ENCODE data around the gene STX1B. TPM values are rescaled to one million over a fixed set of nuclear protein-coding genes. Genes with fewer than 3 reads are reported as not detected.
"Not testable (repeated sequence)": the region's sequence is repeated elsewhere in the genome, so short reads cannot be mapped to it uniquely, and the experiment has no call there.

Gene STX1B
- 1.0 and 2.1 TPM in 2 replicates for total RNA-seq (2014; rRNA removed; shearing (Covaris generic))
- 0.27 and 0.43 TPM in 2 replicates for polyA plus RNA-seq (2015; cell fraction: cytosol; rRNA removed)
- 4.4 and 4.6 TPM in 2 replicates for polyA plus RNA-seq (2015; cell fraction: nucleus; rRNA removed)

DNA sequence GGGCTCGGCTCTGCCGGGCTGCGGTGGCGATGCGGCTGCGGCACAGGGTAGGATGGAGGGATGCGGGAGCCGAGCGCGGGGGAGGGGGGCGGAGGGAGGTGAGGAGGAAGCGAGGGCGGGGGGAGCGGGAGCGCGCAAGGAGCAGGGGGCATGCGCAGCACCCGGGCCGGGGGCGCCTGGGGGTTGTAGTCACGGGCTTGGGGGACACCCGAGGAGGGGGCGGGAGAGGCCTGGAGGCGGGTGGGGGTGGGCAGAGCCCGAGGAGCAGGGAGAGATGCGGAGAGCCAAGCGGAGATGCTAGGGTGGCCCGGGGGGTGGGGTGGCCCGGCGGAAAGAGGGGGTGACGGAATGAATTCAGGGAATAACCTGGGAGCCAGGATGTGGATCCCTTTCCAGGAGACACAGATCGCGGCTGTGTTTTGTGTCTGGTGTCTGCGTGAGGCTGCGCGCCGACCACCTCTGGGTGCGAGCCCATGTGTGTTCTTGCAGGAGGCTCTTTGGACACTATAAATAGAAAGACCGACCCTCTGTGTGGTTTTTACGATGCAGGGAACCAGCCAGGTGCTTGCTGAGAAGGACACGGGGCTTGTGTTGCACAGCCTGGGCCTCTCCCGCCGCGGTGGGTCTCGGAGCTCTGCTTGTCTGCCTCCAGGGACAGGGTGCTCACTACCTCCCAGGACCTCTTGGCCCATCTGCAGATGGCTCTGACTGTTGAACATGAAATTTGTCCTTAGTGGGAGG, at the start of gene STX1B:
STX1B (minus strand) TSS at position 54 of the 741 bp plus-strand sequence. CDS start 242 bp downstream, outside the sequence.
- DNase-seq (ENCODE audit: low read depth): no peak

DNA sequence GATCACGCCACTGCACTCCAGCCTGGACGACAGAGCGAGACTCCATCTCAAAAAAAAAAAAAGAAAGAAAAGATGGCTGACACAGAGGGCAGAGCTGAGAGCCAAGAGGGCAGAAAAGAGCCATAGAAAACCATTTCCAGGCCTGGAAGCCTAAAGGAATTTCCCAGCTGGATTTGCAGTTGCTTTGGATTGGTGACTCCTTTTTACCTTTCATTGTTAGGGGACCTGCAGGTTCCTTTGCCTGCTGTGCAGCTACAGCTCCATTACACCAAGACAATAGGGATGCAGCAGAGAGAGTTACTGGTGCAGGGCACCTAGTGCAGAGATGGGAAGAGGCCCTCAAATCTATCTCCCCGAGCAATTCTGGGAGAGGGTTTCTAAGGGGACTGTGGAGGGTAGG, 45.2 kb upstream of the STX1B start:
- DNase-seq (ENCODE audit: low read depth): no peak

DNA sequence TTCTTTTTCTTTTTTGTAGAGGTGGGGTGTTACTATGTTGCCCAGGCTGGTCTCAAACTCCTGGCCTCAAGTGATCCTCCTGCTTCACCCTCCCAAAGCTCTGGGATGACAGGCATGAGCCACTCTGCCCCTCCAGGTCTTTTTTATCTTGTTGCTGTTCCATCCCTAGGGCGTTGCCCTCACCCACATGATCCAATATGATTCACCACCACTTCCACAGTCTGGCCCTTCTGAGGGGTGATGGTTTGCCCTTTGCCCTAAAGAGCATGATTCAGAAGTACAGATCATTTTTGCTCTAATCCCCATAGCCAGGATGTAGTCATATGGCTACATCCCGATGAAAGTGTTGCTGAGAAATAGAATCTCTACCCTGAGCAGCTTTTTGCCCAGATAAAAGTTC, 41.7 kb upstream of the STX1B start:
- DNase-seq (ENCODE audit: low read depth): peak; percentile 98

DNA sequence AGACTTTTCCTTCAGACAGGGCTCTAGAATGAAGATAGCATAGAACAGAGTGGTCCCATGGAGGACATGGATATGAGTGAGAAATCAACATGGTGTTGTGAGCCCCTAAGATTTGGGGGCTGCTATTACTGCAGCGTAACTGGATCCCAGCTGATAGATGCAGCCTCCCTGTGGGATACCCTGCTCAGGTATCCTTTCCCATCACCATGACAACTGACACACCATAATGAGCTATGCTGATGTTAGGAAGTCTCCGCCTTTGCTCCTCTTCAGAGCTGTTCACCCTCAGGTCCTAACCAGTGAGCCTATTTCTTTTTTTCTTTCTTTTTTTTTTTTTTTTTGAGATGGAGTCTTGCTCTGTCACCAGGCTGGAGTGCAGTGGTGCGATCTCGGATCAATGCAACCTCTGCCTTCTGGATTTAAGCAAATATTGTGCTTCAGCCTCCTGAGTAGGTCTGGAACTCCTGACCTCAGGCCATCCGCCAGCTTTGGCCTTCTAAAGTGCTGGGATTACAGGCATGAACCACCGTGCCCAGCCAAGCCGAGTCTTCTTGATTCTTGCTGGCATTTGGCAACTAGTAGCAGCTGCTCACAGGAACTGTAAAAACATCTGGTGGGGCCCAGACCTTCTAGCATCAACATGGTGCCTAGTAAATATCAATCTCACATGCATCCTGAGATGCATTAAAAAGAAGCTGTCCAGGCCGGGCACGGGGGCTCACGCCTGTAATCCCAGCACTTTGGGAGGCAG, 40.0 kb upstream of the STX1B start:
- DNase-seq (ENCODE audit: low read depth): no peak

DNA sequence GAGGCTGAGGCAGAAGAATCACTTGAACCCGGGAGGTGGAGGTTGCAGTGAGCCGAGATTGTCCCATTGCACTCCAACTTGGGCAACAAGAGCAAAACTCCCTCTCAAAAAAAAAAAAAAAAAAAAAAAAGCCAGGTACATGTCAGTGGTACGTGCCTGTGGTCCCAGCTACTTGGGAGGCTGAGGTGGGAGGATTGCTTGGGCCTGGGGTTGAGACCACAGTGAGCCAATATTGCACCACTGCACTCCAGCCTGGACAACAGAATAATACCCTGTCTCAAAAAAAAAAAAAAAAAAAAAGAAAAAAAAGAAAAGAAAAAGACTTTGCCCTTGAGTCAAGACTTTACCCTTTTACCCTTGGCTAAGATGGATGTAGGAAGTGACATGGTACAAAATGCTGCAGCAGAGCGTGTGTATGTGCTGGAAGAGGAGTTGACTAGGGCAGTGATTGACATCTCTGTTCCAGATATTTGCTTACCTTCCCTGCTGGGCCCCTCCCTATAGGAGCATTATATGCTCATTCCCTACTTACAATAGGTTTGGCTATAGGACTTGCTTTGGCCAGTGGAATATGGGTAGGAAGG, 33.6 kb upstream of the STX1B start:
- no peak for DNase-seq (ENCODE audit: low read depth)

DNA sequence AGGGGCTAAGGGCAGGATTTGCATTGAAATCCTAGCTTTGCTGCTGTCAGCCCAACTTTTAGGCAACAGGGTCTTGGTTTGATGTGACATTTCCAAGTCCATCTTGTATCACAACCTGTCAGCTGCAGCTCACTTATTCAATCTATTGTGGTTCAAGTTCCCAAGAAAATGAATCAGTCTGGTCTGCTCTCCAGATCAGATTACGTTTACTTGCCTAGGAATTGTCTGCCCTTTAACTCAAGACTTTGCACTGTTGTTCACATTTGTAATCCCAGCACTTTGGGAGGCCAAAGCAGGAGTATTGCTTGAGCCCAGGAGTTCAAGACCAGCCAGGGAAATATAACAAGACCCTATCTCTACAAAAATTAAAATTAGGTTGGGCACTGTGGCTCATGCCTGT, 32.9 kb upstream of the STX1B start:
- DNase-seq (ENCODE audit: low read depth): no peak

DNA sequence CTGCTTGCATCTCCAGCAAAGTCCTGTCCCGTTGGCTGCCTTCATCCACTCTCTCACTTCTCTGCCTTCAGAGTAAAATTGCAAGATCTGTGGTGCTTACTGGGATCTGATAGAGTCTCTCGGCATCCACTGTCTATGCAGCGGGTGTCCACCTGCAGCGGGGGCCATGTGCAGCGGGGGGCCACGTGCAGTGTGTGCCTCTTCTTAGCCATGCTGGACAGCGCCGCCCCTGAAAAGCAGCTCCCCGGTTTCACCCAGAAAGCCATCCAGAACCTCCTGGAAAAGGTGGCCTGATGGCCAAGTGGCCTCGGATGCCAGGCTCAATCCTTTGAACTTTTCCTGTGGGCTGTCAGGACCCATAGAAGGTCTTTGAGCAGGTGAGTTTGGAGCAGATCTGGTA, 32.4 kb upstream of the STX1B start:
- no peak for DNase-seq (ENCODE audit: low read depth)

DNA sequence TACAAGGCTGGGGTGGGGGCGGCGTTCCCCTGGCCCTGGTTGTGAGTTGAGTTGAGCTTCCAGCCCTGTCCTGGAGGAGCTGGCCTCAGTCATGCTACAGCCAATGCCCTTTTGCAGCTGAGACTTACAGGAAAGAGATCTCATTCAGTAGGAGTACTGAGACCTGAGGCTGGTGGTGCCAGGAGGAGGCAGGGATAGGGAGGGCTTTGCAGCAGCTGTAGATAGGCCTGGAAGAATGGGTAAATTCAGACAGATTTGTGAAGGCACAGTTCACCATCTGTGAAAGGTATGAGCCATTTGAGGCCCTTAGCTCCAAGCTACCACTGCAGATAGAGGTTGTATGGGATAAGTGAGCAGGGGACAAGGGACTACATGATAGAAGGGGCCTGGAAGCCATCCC, 28.6 kb upstream of the STX1B start:
- no peak for DNase-seq (ENCODE audit: low read depth)

DNA sequence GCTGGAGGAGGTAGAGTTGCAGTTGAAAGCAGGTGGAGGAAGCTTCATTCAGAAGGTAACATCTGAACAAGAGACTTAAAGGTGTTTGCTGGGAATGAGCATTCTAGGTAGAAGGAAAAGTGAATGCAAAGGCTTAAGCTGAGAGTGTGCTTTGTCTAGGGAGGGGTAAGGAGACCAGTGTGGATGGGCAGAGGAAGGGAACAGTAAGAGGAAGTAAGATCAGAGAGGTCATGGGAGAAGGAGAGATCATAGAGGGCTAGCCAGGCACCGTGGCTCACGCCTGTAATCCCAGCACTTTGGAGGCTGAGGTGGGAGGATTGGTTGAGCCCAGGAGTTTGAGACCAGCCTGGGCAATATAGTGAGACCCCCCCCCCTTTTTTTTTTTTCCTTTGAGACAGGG, 26.3 kb upstream of the STX1B start:
- no peak for DNase-seq (ENCODE audit: low read depth)

DNA sequence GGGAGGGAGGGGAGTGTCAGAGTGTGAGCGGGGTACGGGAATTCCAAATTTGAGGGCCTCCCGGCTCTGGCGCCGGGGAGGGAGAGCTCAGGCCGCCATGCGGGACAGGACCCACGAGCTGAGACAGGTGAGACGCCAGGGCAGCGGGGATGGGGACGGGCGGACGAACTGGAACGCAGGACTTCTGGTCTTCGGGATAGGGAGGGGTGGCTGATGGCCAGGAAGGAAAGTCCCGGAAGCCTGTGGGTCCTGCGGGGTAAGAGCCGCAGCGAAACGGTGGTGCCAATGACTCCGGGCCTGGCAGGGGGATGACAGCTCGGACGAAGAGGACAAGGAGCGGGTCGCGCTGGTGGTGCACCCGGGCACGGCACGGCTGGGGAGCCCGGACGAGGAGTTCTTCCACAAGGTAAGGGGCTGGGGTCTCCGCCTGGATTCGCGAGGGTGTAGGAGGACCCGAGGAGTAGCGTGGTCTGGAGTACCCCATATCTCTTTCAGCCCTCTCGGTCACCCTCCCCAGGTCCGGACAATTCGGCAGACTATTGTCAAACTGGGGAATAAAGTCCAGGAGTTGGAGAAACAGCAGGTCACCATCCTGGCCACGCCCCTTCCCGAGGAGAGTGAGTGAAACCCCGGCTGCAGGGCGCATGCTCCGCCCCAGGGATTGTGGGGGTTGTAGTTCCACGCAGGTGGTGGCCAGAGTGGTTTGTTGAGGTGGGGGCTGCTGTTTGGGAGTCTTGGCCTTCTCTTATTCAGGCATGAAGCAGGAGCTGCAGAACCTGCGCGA, 23.5 kb upstream of the STX1B start:
- DNase-seq (ENCODE audit: low read depth): peak; percentile 74

DNA sequence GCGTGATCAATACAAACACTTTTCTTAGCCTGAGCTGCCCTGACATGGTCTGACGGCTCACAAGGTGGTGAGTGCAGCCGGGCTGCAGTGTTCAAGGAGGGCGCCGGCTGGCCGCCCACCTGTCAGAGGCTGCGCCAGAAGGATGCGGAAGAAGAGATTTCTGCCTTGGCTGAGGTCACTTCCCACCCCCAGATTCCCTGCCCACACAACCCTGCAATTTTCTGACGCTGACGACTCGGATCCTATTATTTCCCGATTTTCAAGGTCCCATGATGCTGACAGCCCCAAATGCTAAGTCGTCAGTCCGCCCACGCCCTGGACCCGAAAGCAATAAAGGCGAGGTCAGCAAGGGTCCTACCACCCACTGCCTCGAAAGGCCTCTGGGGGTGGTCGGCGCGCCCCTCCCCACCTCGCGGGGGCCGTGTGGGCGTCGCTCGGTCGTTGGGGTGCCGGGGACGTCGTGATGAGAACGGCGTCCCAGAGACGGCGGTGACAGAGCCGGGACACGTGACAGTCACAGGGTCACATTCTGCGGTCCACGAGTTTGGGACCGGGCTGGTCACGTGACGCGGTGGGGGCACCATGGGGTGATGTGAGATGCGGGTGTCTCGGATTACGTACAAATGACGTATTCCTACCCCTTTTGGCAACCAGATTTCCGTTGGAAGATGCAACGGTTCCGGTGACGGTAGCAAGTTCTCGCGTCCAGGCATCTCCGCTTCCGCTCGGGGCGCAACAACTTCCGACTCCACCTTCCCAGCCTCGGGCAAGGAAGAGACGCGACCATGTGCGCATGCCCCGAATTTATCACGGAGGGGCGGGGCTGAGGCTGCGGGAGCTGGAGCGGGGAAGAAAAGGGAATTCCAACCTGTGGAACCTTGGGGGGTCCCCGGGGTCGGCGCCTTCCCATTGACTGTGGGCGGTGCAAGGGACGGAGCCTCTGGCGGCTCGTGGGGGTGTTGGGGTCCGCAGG, 22.6 kb upstream of the STX1B start, which contains the start of gene STX4:
STX4 (plus strand) TSS at position 823 of the 973 bp plus-strand sequence. CDS start 248 bp downstream, outside the sequence.
- DNase-seq (ENCODE audit: low read depth): peak; percentile 98

DNA sequence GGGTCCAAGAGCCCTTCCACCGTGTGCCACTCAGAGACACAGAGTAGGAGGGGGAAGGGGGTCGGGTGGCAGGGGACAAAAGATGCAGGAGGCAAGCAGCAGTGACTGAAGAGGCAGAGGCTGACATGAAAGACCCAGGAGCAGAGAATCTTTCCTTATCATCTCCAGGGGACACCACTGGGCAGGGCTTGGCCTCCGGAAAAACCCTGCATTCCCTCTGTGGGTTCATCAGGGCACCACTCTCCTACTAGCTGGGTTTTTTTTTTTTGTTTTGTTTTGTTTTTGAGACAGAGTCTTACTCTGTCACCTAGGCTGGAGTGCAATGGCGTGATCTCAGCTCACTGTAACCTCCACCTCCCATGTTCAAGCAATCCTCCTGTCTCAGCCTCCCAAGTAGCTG, 20.8 kb upstream of the STX1B start:
- no peak for DNase-seq (ENCODE audit: low read depth)

DNA sequence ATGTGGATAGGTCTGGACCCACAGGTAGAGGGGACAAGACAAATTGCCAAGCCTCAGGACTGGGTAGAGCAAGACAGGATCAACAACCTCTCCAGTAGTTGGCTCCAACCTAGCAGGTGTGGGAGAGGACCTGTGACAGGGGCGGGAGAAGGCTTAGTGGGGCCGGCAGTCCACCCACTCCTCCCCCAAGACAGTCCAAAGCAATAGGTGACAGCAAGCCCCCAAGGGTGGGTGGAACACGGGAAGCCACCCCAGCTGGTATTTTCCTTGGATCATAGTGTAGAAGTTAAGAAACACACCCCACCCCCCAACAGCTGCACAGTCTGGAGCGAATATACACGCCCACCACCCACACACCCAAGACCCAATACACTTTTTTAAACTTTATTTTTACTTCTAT, 18.8 kb upstream of the STX1B start:
- DNase-seq (ENCODE audit: low read depth): no peak

DNA sequence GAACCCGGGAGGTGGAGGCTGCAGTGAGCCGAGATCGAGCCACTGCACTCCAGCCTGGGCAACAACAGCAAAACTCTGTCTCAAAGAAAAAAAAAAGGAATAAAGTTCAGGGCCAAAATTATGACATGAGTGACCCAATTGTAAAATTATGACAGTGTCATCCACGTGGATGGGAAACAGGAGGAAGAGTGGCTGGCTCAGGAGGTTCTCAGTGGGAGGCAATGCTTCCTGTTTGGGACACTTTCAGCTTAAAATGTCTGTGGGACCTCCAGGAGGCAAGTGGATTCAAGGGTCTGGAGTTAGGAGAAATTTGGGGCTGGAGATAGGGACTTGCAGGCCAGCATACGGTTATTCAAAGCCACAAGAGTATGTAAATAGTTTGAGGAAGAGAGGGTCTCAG, 14.9 kb upstream of the STX1B start:
- no peak for DNase-seq (ENCODE audit: low read depth)

DNA sequence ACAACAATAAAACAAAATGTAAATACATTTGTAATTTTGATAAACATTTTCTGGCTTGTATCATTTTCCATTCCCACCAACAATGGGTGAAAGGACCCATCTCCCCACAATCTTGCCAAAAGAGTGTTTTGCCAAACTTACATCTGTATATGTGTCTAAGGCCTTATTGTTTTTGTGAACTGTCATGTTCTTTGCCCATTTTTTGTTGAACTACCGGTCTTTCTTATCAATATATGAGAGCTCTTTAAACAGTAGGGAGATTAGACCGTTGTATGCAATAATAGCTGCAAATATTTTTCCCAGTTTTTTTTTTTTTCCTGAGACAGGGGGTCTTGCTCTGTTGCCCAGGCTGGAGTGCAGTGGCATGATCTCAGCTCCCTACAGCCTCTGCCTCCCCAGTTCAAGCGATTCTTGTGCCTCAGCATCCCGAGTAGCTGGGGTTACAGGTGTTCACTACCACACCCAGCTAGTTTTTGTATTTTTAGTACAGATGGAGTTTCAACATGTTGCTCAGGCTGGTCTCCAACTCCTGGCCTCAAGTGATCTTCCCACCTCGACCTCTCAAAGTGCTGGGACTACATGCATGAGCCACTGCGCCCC, 13.3 kb upstream of the STX1B start:
- no peak for DNase-seq (ENCODE audit: low read depth)

DNA sequence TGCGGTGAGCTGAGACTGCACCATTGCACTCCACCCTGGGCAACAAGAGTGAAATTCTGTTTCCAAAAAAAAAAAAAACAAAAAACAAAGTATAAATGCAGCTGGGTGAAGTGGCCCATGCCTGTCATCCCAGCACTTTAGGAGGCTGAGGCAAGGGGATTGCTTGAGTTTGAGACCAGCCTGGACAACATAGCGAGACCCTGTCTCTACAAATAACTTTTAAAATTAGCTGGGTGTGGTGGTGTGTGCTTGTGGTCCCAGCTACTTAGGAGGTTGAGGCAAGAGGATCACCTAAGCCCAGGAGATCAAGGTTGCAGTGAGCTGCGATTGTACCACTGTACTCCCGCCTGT, 12.8 kb upstream of the STX1B start:
- DNase-seq (ENCODE audit: low read depth): no peak

DNA sequence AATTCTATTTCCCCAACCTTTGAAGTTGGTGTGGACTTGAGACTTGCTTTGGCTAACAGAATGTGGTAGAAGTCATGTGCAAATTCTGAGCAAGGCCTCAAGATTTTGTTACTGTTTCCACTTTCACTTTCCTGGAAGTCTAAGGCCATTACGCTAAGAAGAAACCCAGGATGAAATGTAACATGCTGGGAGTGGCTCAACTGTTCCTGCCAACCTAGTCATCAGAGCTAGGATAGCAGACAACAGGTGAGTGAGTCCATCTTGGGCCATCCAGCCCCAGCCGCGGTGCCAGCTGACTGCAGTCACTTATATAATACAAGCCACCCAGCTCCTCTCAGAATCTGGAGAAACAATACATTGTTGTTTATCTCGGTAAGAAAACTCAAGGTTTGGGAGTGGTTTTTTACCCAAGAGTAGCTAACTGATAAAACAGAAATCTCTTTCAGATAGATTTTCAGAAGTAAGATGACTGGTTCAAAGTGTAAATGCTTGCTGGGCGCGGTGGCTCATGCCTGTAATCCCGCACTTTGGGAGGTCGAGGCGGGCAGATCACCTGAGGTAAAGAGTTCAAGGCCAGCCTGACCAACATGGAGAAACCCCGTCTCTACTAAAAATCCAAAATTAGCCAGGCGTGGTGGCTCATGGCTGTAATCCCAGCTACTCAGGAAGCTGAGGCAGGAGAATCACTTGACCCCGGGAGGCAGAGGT, 12.3 kb upstream of the STX1B start:
- DNase-seq (ENCODE audit: low read depth): no peak

DNA sequence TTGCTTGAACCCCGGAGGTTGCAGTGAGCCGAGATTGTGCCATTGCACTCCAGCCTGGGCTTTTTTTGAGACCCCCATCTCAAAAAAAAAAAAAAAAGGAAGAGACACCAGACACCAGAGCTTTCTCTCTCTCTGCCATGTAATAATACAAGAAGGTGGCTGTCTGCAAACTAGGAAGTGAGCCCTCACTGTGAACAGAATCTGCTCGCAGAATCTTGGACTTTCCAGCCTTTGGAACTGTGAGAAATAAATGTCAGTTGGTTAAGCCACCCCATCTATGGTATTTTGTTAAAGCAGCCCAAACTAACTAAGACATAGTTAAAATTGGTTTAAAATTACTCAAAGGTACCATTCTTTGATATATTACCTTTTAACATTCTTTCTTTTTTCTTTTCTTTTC, 10.1 kb upstream of the STX1B start:
- no peak for DNase-seq (ENCODE audit: low read depth)

DNA sequence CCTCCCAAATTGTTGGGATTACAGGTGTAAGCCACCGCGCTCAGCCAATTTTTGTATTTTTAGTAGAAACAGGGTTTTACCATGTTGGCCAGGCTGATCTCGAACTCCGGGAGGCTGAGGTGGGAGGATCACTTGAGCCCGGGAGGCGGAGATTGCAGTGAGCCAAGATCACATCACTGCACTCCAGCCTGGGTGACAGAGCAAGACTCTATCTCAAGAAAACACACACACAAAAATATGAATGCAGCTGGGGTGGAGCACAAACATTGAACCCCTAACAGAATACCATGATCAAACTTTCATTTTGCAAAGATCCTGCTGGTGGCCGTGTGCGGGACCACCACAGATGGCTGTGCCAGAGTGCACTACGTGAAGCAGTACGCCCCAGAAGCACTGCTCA, 7.3 kb upstream of the STX1B start:
- not testable (repeated sequence) for DNase-seq (ENCODE audit: low read depth)

Measured in HT1080 (cell line).